ENCODE results near the gene RAPGEF2. TPM values are rescaled to one million over a fixed set of nuclear protein-coding genes. Genes with fewer than 3 reads are reported as not detected.

RAPGEF2 gene
- polyA plus RNA-seq, 3 donors, result 49.8 to 54.5 (median 50.0) TPM

- DNase-seq (ENCODE audit: low read depth in 3 of 3, low spot score in 2 of 3), result no peak
Measured at GRCh38 chr4:159269116-159269515, 166.2 kb downstream of the RAPGEF2 start.

DNA sequence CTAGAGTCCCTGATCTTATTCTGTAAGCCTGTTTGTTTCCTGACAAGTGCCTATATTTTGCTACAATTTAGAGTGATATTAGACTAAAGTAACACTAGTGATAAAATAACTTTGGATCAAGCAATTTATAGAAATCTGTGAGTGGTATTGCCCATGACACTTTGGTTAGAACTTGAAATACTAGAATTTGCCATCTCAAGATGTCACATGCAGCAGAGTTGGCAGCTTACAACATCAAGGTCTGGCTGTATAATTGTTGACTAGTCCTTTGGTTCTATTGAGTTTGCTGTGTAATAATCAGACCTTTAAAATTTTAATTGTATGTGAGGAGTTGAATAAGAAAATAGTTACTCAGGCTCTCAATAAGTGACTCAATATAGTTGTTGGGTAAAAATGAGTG, 167.1 kb downstream of the RAPGEF2 start:
- no peak for DNase-seq (ENCODE audit: low read depth in 3 of 3, low spot score in 2 of 3)

DNA sequence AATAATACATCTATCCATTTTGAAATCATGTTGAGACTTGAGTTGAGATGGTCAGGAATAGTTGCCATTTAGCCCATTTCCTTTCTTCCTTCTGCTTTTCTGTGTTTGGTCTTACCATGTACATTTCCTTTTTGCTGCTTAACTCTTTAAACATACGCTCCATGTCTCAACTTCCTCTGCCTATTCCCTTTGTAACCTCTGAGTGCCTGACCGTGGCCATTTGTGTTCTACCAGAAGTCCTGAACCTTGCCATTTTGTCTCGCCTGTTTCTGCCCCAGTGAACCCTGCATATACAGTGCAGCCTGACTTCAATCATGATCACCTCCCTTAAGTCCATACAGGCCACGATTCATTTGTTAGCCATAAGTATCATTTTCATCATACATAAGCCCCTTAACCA, 169.0 kb downstream of the RAPGEF2 start:
- DNase-seq (ENCODE audit: low read depth in 3 of 3, low spot score in 2 of 3), result no peak

DNA sequence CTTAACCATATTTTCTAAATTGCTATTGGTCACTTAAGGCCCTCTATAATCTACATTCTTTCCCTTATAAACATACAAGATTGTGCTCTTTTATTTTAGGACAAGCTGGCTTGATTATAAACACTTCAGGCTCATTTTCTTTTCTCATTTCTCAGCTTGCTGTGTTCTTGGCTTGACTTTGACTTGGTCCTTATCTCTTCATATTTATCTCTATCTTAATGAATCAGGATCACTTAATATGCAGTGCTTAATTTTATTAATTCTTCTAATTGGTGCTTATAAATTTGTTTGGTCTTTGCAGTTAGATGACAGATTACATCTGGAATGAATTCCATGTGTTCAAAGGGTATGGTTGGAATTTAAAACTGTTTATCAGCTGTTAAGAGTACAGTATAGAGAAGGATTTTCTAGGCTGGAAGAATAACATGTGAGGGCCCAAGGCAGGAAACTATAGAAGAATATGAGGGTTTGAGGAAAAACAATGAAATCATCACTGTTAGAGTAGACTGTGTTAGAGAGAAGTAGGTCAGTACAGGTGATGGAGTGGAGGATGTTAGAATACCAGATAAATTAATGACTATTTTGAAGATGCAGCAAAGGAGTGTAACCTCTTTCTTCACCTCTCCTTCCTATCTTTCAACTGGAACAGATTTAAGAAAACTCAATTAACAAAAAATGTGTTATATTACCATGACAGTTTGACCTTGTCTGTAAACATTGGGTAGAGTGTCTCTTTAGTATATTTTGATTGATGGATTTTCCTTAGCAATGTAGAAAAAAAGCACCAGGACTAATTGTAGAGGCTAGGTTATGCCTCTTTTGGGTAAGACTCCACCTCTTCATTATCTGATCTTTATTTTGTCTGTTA, 169.6 kb downstream of the RAPGEF2 start:
- DNase-seq (ENCODE audit: low read depth in 3 of 3, low spot score in 2 of 3), result peak in 1 of 3 donors; percentile 14

- DNase-seq (ENCODE audit: low read depth in 3 of 3, low spot score in 2 of 3), result no peak
Measured at GRCh38 chr4:159273141-159273438, 170.2 kb downstream of the RAPGEF2 start.

DNA sequence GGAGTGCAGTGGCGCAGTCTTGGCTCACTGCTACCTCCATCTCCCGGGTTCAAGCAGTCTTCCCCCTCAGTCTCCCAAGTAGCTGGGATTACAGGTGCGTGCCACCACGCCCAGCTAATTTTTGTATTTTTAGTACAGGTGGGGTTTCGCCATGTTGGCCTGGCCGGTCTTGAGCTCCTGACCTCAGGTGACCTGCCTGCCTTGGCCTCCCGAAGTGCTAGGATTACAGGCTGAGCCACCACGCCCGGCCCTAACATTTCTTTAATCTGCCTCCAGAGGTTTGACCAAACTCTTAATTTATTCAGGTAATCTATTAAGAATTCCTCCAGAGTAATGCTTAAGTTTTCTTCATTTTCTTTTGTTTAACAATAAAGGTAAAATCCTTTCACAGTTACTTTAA, 171.0 kb downstream of the RAPGEF2 start:
- DNase-seq (ENCODE audit: low read depth in 3 of 3, low spot score in 2 of 3), result no peak

GRCh38 chr4:159278399-159278798, 175.5 kb downstream of the RAPGEF2 start:
- DNase-seq (ENCODE audit: low read depth in 3 of 3, low spot score in 2 of 3), result no peak

DNA sequence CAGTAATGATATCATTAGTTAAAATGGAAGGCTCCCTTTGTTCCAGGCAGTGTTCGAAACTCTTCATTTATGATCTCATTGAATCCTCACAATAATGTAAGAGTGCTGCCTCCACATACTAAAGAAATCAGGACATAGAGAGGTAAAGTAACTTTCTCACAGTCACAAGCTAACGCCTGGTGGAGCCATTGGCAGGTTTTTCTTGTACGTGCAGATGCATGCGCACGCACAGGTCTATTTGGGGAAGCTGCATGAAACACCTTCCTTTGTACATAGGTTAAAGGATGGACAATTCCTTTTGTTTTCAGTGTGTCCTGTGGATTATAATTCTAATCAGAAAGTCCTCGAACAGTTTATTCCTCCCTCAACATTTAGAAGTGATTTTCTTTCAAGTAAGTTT, 176.2 kb downstream of the RAPGEF2 start:
- no peak for DNase-seq (ENCODE audit: low read depth in 3 of 3, low spot score in 2 of 3)

GRCh38 chr4:159280442-159281172, 177.7 kb downstream of the RAPGEF2 start:
- no peak for DNase-seq (ENCODE audit: low read depth in 3 of 3, low spot score in 2 of 3)

- DNase-seq (ENCODE audit: low read depth in 3 of 3, low spot score in 2 of 3), result no peak
Measured at GRCh38 chr4:159281771-159282170, 178.9 kb downstream of the RAPGEF2 start.

- no peak for DNase-seq (ENCODE audit: low read depth in 3 of 3, low spot score in 2 of 3)
Measured at GRCh38 chr4:159282329-159282728, 179.4 kb downstream of the RAPGEF2 start.

DNA sequence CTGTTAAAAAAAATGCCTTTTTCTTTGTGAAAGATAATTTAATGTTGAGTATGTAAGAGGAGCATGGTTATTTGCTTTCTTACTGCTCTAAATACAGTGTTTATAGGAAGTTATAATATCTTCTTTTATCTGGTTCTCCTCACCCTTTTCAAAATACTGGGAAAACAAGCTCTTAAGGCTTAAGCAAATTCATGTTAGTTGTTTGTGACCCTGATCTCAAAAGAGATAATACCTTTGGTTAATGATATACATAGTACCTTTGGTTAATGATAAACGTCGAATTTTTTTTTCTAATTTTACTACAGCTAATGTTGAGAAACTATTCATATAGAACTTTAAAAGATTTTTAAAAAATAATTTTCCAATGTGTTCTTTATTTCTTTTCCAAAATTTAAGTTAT, 180.1 kb downstream of the RAPGEF2 start:
- DNase-seq (ENCODE audit: low read depth in 3 of 3, low spot score in 2 of 3), result no peak

DNA sequence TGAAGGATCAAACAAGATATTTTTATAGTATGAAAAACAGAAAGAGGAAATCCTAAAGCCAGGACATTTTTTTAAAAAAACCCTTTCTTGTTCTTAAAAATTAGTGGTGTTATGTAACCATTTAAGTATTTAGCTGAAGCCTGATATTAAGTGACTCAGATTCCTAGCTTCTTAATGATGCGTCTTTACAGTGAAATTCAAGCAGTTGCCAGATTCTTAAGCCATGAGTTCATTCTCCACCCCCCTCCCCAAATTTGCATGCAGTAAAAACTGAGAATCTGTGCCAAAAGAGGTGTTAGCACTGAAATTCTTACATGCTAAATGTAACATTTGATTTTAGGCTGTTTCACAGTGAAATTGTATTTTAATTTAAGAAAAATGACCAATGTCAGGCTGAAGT, 180.8 kb downstream of the RAPGEF2 start:
- no peak for DNase-seq (ENCODE audit: low read depth in 3 of 3, low spot score in 2 of 3)

GRCh38 chr4:159284113-159284512, 181.2 kb downstream of the RAPGEF2 start:
- no peak for DNase-seq (ENCODE audit: low read depth in 3 of 3, low spot score in 2 of 3)

- no peak for DNase-seq (ENCODE audit: low read depth in 3 of 3, low spot score in 2 of 3)
Measured at GRCh38 chr4:159284733-159285132, 181.9 kb downstream of the RAPGEF2 start.

GRCh38 chr4:159287767-159288166, 184.9 kb downstream of the RAPGEF2 start:
- no peak for DNase-seq (ENCODE audit: low read depth in 3 of 3, low spot score in 2 of 3)

- no peak for DNase-seq (ENCODE audit: low read depth in 3 of 3, low spot score in 2 of 3)
Measured at GRCh38 chr4:159289682-159290081, 186.8 kb downstream of the RAPGEF2 start.

GRCh38 chr4:159290321-159291030, 187.6 kb downstream of the RAPGEF2 start:
- no peak for DNase-seq (ENCODE audit: low read depth in 3 of 3, low spot score in 2 of 3)

GRCh38 chr4:159291176-159291575, 188.3 kb downstream of the RAPGEF2 start:
- no peak for DNase-seq (ENCODE audit: low read depth in 3 of 3, low spot score in 2 of 3)

DNA sequence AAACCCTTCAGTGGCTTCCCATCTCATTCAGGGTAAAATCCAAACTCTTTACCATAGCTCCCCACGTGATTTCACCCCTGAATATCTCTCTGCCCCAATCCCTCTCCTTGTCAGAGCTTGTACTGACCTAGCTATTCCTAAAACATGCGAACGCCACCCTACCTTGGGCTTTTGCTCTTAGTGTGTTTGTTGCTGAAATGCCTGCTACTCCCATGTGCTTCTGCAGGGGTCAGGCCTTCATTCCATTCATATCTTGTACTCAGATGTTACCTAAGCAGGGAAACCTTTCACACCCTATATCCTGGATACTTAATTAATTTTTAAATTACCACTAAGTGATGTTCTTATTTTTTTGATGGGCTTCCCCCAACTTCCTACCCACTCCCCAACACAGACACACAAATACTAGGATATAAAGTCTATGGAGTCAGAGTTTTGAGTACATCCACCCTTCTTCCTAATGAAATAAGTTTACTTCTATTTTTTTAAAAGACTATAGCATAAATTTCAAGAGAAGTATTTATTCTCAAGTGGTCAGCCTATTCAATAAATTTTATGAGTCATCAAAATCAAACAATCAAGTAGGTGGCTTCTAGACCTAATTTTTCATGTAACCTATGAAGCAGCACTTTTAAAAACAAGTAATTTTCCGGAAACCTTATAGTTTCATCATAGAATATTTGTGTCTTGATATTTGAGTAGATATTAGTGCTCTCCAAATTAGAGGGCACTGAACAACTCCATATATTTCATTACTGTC, 189.4 kb downstream of the RAPGEF2 start:
- DNase-seq (ENCODE audit: low read depth in 3 of 3, low spot score in 2 of 3), result no peak

All from right renal cortex interstitium (tissue), 3 donors.